Measurements from ENCODE around the gene ME1. TPM values are rescaled to one million over a fixed set of nuclear protein-coding genes. Genes with fewer than 3 reads are reported as not detected.

The ME1 gene
- total RNA-seq, 1 experiment from 2014 or later = 5.3 TPM

GRCh38 chr6:83167726-83168278 lies 263.0 kb downstream of the ME1 start:
- Mint-ChIP-seq H3K27ac (no peak overlapping the region), H3K36me3 (peaks cover 70% of the 10 kb centered on the region), H3K9me3 (no peaks in the 10 kb centered on the region), H3K4me1 (no peaks in the 10 kb centered on the region), H3K4me3 (no peak overlapping the region), H3K27me3 (ENCODE audit: low read depth) (no peaks in the 10 kb centered on the region)
- ATAC-seq = no peak
- DNase-seq (ENCODE audit: low spot score) = no peak
- TF ChIP-seq HMGA2 (CRISPR knock-in tag; IDR thresholded peaks at IDR 0.05) (no peak), HMGXB4 (CRISPR knock-in tag; IDR thresholded peaks at IDR 0.05) (no peak), ZNF138 (CRISPR knock-in tag; conservative IDR thresholded peaks at IDR 0.05) (no peak), EMX1 (CRISPR knock-in tag; IDR thresholded peaks at IDR 0.05) (no peak), ELF4 (CRISPR knock-in tag; IDR thresholded peaks at IDR 0.05; ENCODE audit: low read depth) (no peak), TEAD1 (CRISPR knock-in tag; IDR thresholded peaks at IDR 0.05) (no peak), ARID4B (CRISPR knock-in tag; IDR thresholded peaks at IDR 0.05; ENCODE audit: borderline replicate concordance) (no peak), FOXJ3 (CRISPR knock-in tag; IDR thresholded peaks at IDR 0.05; ENCODE audit: borderline replicate concordance) (no peak), ZNF671 (CRISPR knock-in tag; IDR thresholded peaks at IDR 0.05) (no peak), MXD4 (CRISPR knock-in tag; IDR thresholded peaks at IDR 0.05; ENCODE audit: borderline replicate concordance) (no peak), NFYB (CRISPR knock-in tag; conservative IDR thresholded peaks at IDR 0.05; ENCODE audit: low read depth) (no peak), FOXP4 (CRISPR knock-in tag; IDR thresholded peaks at IDR 0.05) (no peak)
- TF ChIP-seq, protein P1, sequence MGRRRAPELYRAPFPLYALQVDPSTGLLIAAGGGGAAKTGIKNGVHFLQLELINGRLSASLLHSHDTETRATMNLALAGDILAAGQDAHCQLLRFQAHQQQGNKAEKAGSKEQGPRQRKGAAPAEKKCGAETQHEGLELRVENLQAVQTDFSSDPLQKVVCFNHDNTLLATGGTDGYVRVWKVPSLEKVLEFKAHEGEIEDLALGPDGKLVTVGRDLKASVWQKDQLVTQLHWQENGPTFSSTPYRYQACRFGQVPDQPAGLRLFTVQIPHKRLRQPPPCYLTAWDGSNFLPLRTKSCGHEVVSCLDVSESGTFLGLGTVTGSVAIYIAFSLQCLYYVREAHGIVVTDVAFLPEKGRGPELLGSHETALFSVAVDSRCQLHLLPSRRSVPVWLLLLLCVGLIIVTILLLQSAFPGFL (CRISPR knock-in tag; IDR thresholded peaks at IDR 0.05; ENCODE audit: borderline replicate concordance) = no peak
- ChIA-PET CTCF (interaction anchor here (0.9 to 1.3 kb wide), 2 partner anchors 102 to 368 kb away, joined by 3 read pairs; partner anchors contain the start of gene UBE3D), POLR2A (interaction anchor here (1.2 kb wide), 1 partner anchor 10 kb away, joined by 3 read pairs; no protein-coding TSS in a partner anchor)

Other genes starting within 250 kb of the ME1 start
- 67.4 to 70.0 TPM (median 67.6 TPM) in 3 replicates for gene PGM3, start 237.8 kb downstream of the ME1 start, total RNA-seq (2021)
- 5.1 to 5.2 TPM (median 5.2 TPM) in 3 replicates for gene RWDD2A, start 237.7 kb downstream of the ME1 start, total RNA-seq (2021)
- 2.7 to 6.7 TPM (median 3.1 TPM) in 3 replicates for gene PRSS35, start 81.5 kb upstream of the ME1 start, total RNA-seq (2021)